Thoracic aorta (tissue), 2 donors: ENCODE results near the gene TNFAIP1. TPM values are rescaled to one million over a fixed set of nuclear protein-coding genes. Genes with fewer than 3 reads are reported as not detected.

Experiments used
- ATAC-seq: fragments of 150-250 bp; one replicate; pipeline ENCODE4 v1.8.0; 2017; ENCODE audit warnings: low read depth; ENCODE audit not compliant: insufficient number of reproducible peaks, low FRiP score
- DNase-seq: peaks from one replicate; pipeline ENCODE4 v3.0.0-alpha.2; 2020; ENCODE audit warnings: low spot score
- H3K27ac ChIP-seq, 2 donors: fragments of 200-600 bp; sonication (generic); 1 replicate in 1 of 2; 2 replicates in 1 of 2; pipeline ENCODE4 v1.5.1; 2016; ENCODE audit warnings: mild to moderate bottlenecking in 2 of 2, moderate library complexity in 2 of 2
- H3K27me3 ChIP-seq: fragments of 200-600 bp; sonication (generic); replicated peaks from 2 replicates; pipeline ENCODE4 v1.6.0; 2016; ENCODE audit warnings: mild to moderate bottlenecking; ENCODE audit not compliant: insufficient read depth
- H3K36me3 ChIP-seq: fragments of 200-600 bp; sonication (generic); one replicate; pipeline ENCODE4 v1.5.1; 2016
- H3K4me1 ChIP-seq, 2 donors: fragments of 200-600 bp; sonication (generic); 1 replicate in 1 of 2; 2 replicates in 1 of 2; pipeline versions ENCODE4 v1.5.1 to v1.6.0; 2016; ENCODE audit warnings: low read depth in 2 of 2, mild to moderate bottlenecking in 1 of 2; ENCODE audit not compliant: control insufficient read depth in 1 of 2
- H3K4me3 ChIP-seq: fragments of 200-600 bp; sonication (generic); 2 replicates; pipeline ENCODE4 v1.5.1; 2016; ENCODE audit warnings: mild to moderate bottlenecking
- H3K9me3 ChIP-seq: fragments of 200-600 bp; sonication (generic); 2 replicates; pipeline ENCODE4 v1.5.1; 2016
- CTCF ChIP-seq: fragments of 200-600 bp; sonication (generic); IDR thresholded peaks from one replicate; pipeline ENCODE4 v1.5.1; 2019; ENCODE audit warnings: antibody characterized with exemption
- total RNA-seq, 2 donors: library from RNA; depleted of rRNA; stranded (reverse); fragments of >200 nt; gene quantifications; one replicate each; pipeline versions ENCODE4 v1.1.0 to v1.2.3, GENCODE V29; 2016

TNFAIP1 gene
- total RNA-seq, 2 donors from 2014 or later, result 43.3 to 66.1 TPM

GRCh38 chr17:28364665-28365363 lies 29.3 kb downstream of the TNFAIP1 start, which contains the start of gene SEBOX:
TSS of gene SEBOX (minus strand) at chr17:28365199. CDS start at chr17:28365151, 48 bp downstream.
- no peak for ATAC-seq
- Histone ChIP-seq H3K9me3 (no peaks in the 10 kb centered on the region), H3K36me3 (peaks cover 44% of the 10 kb centered on the region), H3K27ac (no peak within 1 kb of the TSS), H3K4me1 (no peaks in the 10 kb centered on the region), H3K4me3 (no peak within 1 kb of the TSS), H3K27me3 (no peaks in the 10 kb centered on the region)
- TF ChIP-seq CTCF, result no peak
- DNase-seq, result no peak

GRCh38 chr17:28365487-28365886 lies 29.9 kb downstream of the TNFAIP1 start:
- TF ChIP-seq CTCF, result no peak
- no peak overlapping the region for H3K4me3 ChIP-seq
- no peak overlapping the region for H3K27ac ChIP-seq
- ATAC-seq (no peak), DNase-seq (no peak)
- H3K36me3 ChIP-seq, result peaks cover 37% of the 10 kb centered on the region
- no peaks in the 10 kb centered on the region for H3K27me3 ChIP-seq
- no peaks in the 10 kb centered on the region for H3K9me3 ChIP-seq
- H3K4me1 ChIP-seq, result peaks cover 0 to 6% of the 10 kb centered on the region in 2 donors

- H3K36me3 ChIP-seq, result peaks cover 27% of the 10 kb centered on the region
- no peak overlapping the region for H3K4me3 ChIP-seq
- no peaks in the 10 kb centered on the region for H3K27me3 ChIP-seq
- H3K9me3 ChIP-seq, result no peaks in the 10 kb centered on the region
- no peak overlapping the region for H3K27ac ChIP-seq
- peaks cover 0 to 14% of the 10 kb centered on the region in 2 donors for H3K4me1 ChIP-seq
- TF ChIP-seq CTCF, result no peak
- DNase-seq, result no peak
- no peak for ATAC-seq
These were observed 31.0 kb downstream of the TNFAIP1 start for GRCh38 chr17:28366605-28367004.

GRCh38 chr17:28367641-28368305 lies 32.2 kb downstream of the TNFAIP1 start:
- no peaks in the 10 kb centered on the region for H3K27me3 ChIP-seq
- no peaks in the 10 kb centered on the region for H3K9me3 ChIP-seq
- ATAC-seq (no peak), DNase-seq (no peak)
- no peak for TF ChIP-seq CTCF
- peaks cover 3 to 20% of the 10 kb centered on the region in 2 donors for H3K4me1 ChIP-seq
- no peak overlapping the region for H3K27ac ChIP-seq
- H3K36me3 ChIP-seq, result peaks cover 16% of the 10 kb centered on the region
- no peak overlapping the region for H3K4me3 ChIP-seq

DNA sequence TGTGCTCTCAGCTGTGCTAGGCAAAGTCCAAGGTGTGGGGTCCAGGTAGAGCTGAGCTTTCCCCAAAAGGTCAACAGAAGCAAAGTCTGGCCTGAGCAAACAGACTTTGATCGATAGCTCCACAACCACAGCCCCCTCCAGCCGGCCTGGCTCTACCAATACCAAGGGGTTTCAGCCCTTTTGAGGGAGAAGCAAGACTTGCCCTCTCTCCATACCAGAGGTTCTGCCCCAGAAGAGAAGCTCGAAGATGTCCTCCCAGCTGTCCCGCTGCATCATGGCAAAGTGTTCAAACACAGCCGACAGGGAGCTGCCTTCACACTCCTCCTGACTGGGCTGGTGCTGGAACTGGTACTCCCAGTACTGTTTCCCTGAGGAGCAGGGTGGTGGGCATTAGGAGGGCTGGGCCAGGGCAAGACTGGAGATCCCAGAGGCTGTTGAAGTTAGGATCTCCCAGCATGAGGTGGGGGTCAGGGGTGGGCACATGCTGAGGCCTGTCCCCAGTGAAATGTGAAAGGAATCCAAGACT lies 32.8 kb downstream of the TNFAIP1 start:
- Histone ChIP-seq H3K27ac (no peak overlapping the region), H3K36me3 (peaks cover 10% of the 10 kb centered on the region), H3K4me3 (no peak overlapping the region), H3K4me1 (peaks cover 9 to 26% of the 10 kb centered on the region in 2 donors), H3K9me3 (no peaks in the 10 kb centered on the region), H3K27me3 (no peaks in the 10 kb centered on the region)
- no peak for TF ChIP-seq CTCF
- DNase-seq (no peak), ATAC-seq (no peak)
